Measurements from ENCODE around the gene R3HDM2. TPM values are rescaled to one million over a fixed set of nuclear protein-coding genes. Genes with fewer than 3 reads are reported as not detected.

R3HDM2 gene
- total and polyA plus RNA-seq, 2 of the 13 experiments (the other 11 are each of a cell fraction or from before 2014, with no cell fraction given) = 11.1 to 23.5 TPM

- Histone ChIP-seq H4K20me1 (ENCODE audit: insufficient read depth, low read length) (no peaks in the 10 kb centered on the region), H3K9me3 (ENCODE audit: low read length) (no peaks in the 10 kb centered on the region), H3K4me1 (ENCODE audit: insufficient read depth, low read length) (peaks cover 47% of the 10 kb centered on the region), H3K9ac (ENCODE audit: insufficient read depth, low read depth, low read length) (no peak overlapping the region), H2AFZ (ENCODE audit: low read length) (no peak overlapping the region), H3K4me3 (replicated peaks in 1 of 3; ENCODE audit: insufficient read depth in 1 of 3, low read depth in 2 of 3, low read length in 3 of 3) (no peak overlapping the region), H3K27me3 (ENCODE audit: control insufficient read depth in 1 of 2, insufficient read depth in 2 of 2, low read length in 2 of 2) (peaks cover 7 to 55% of the 10 kb centered on the region in 2 experiments), H3K36me3 (replicated peaks in 1 of 2; ENCODE audit: control insufficient read depth in 1 of 2, insufficient read depth in 2 of 2, low read length in 2 of 2) (no peaks in the 10 kb centered on the region), H3K79me2 (ENCODE audit: insufficient read depth, low read length) (no peaks in the 10 kb centered on the region), H3K4me2 (ENCODE audit: low read depth, low read length) (no peak overlapping the region), H3K27ac (ENCODE audit: extremely low read length, insufficient read depth, low read length) (no peak overlapping the region)
- ChIA-PET POLR2A (no interaction called here), CTCF (ENCODE audit: low intra/inter-chr PET ratio, low total read pairs) (no interaction called here)
- no peak for ATAC-seq
- TF ChIP-seq E2F1 (CRISPR knock-in tag; IDR thresholded peaks at IDR 0.05) = no peak
- TF ChIP-seq ZNF782 (CRISPR knock-in tag; IDR thresholded peaks at IDR 0.05; ENCODE audit: borderline replicate concordance) = no peak
- TF ChIP-seq DPF2 (CRISPR knock-in tag; IDR thresholded peaks at IDR 0.05; ENCODE audit: borderline replicate concordance, low read depth) = no peak
- no peak for TF ChIP-seq ZNF430 (CRISPR knock-in tag; IDR thresholded peaks at IDR 0.05)
- no peak for TF ChIP-seq NAIF1 (CRISPR knock-in tag; IDR thresholded peaks at IDR 0.05; ENCODE audit: borderline replicate concordance)
- no peak for TF ChIP-seq ZMYM3 (CRISPR knock-in tag; IDR thresholded peaks at IDR 0.05)
- WGBS (ENCODE audit: low lambda C conversion rate) = 45% methylated on average over 3 of the region's 3 CpGs
- no TSS peak for BruUV-seq (replicated peaks)
- intact Hi-C loops (cut with micrococcal nuclease; ENCODE audit: unreplicated experiment) = no loop called here
- no peak for DNase-seq (ENCODE audit: low spot score)
- in situ Hi-C loops (cut with HindIII; ENCODE audit: extremely low pct_ligation_motif_present, low pct_unique_long_range_greater_than_20kb) = no loop called here
- no peak for FAIRE-seq
These were observed 41.5 kb upstream of the R3HDM2 start for GRCh38 chr12:57472391-57472790.

GRCh38 chr12:57471661-57472060, 40.8 kb upstream of the R3HDM2 start:
- no peak overlapping the region for H3K4me2 ChIP-seq (ENCODE audit: low read depth, low read length)
- ATAC-seq = no peak
- TF ChIP-seq HNRNPLL (IDR thresholded peaks at IDR 0.05; ENCODE audit: low read depth, low read length, poor library complexity, severe bottlenecking) = no peak
- no peak for TF ChIP-seq ELF4 (CRISPR knock-in tag; IDR thresholded peaks at IDR 0.05; ENCODE audit: borderline replicate concordance)
- no peaks in the 10 kb centered on the region for H3K79me2 ChIP-seq (ENCODE audit: insufficient read depth, low read length)
- FAIRE-seq = no peak
- no peak for DNase-seq (ENCODE audit: low spot score)
- H3K4me1 ChIP-seq (ENCODE audit: insufficient read depth, low read length) = peaks cover 40% of the 10 kb centered on the region
- H3K9ac ChIP-seq (ENCODE audit: insufficient read depth, low read depth, low read length) = no peak overlapping the region
- no peaks in the 10 kb centered on the region for H3K36me3 ChIP-seq (replicated peaks in 1 of 2; ENCODE audit: control insufficient read depth in 1 of 2, insufficient read depth in 2 of 2, low read length in 2 of 2)
- BruUV-seq (replicated peaks) = no TSS peak
- no peak overlapping the region for H3K4me3 ChIP-seq (replicated peaks in 1 of 3; ENCODE audit: insufficient read depth in 1 of 3, low read depth in 2 of 3, low read length in 3 of 3)
- 15% methylated on average over 2 of the region's 3 CpGs for WGBS (ENCODE audit: low lambda C conversion rate)
- H3K27ac ChIP-seq (ENCODE audit: extremely low read length, insufficient read depth, low read length) = no peak overlapping the region
- in situ Hi-C loops (cut with HindIII; ENCODE audit: extremely low pct_ligation_motif_present, low pct_unique_long_range_greater_than_20kb) (no loop called here), intact Hi-C loops (cut with micrococcal nuclease; ENCODE audit: unreplicated experiment) (no loop called here)
- ChIA-PET POLR2A (no interaction called here), CTCF (ENCODE audit: low intra/inter-chr PET ratio, low total read pairs) (no interaction called here)
- H2AFZ ChIP-seq (ENCODE audit: low read length) = no peak overlapping the region
- no peaks in the 10 kb centered on the region for H4K20me1 ChIP-seq (ENCODE audit: insufficient read depth, low read length)
- H3K27me3 ChIP-seq (ENCODE audit: control insufficient read depth in 1 of 2, insufficient read depth in 2 of 2, low read length in 2 of 2) = peaks cover 7 to 54% of the 10 kb centered on the region in 2 experiments
- H3K9me3 ChIP-seq (ENCODE audit: low read length) = no peaks in the 10 kb centered on the region
